ENCODE data around the gene HOXB6.

The HOXB6 gene

GRCh38 chr17:48634493-48635208 is 29.9 kb upstream of the HOXB6 start:
- no peak for DNase-seq (ENCODE audit: low read depth)

DNA sequence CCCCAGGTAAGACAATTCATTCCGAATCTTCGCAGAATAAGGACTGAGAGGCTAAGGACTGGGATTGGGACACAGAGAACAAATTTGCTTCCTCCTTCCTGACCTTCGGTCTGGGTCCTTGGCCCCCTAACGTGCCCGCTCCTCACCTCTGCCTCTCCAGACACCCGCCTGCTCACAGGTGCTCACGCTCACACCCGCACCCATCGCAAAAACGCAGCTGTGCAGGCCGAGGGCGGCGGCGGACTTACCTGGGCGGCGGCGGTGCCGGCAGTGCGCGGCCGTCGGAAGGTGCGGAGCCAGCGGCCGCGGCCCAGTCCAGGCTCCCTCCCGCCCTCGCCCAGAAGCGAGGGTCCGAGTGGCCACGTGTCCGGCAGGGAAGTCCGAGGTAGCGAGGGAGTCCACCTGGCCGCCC is 28.5 kb upstream of the HOXB6 start:
- DNase-seq (ENCODE audit: low read depth) = no peak

GRCh38 chr17:48632579-48633265 is 27.9 kb upstream of the HOXB6 start:
- DNase-seq (ENCODE audit: low read depth) = no peak

GRCh38 chr17:48631693-48632578 is 27.1 kb upstream of the HOXB6 start:
- no peak for DNase-seq (ENCODE audit: low read depth)

- no peak for DNase-seq (ENCODE audit: low read depth)
Measured at GRCh38 chr17:48630925-48631692, 26.3 kb upstream of the HOXB6 start.

GRCh38 chr17:48630009-48630924 is 25.5 kb upstream of the HOXB6 start:
- no peak for DNase-seq (ENCODE audit: low read depth)

- DNase-seq (ENCODE audit: low read depth) = no peak
Measured at GRCh38 chr17:48629411-48629759, 24.6 kb upstream of the HOXB6 start.

DNA sequence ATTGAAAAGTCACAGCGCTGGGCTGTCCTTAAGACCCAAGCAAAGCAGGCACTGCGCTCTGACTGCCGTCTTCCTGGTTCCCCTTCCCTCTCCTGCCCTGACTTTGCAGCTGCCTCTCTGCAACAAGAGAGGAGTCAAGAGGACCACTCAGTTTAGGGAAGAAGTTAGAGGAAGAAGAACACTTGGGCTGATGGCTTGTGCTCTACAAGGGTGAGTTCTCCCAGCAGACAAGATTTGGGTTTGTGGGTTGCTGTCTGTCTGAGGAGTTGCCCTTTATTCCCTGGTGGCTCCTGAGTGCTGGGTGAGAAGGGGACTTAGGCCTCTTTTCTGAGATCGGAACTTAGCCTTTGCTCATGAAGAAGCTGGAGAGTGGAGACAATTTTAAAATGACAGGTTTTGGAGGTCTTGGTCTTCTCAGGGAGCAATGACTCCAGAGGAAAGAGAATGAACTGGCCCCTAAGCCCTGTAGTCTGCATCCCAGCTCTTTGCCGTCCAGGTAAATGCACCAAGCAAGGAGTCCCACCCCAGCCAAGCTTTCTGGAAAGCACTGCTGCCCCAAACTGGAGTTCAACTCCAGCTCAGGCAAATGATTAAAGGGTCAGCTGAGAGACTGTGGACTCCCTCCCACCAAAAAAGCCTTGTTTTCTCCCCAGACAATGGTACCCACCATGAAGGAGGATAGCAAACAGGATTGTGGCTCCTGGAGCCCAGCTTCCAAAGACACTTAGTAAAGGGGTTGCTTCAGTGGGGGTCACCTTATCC is 24.0 kb upstream of the HOXB6 start:
- no peak for DNase-seq (ENCODE audit: low read depth)

GRCh38 chr17:48627623-48628521 is 23.1 kb upstream of the HOXB6 start:
- no peak for DNase-seq (ENCODE audit: low read depth)

DNA sequence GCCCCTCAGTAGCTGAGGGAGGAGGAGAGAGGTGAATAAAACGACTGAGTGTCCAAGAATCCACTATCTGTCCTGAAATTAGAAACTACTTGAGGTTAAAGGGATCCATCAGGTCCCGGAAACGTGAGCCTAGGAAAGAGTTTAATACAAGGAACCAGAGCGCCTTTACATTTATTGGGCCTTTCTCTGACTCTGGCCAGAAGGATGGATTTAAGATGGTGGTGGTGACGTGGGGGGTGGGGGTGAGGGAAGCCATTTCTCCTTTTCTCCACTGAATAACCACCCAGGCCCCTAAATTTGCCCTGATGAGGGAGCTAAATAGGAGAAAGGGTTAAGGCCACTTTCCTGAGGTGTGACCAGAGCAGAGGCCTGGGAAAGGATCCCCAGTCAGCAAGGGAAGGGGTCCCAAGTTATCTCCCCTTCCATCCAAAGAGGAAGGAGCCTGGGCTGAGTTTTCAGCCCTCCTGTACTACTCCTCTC is 22.4 kb upstream of the HOXB6 start:
- no peak for DNase-seq (ENCODE audit: low read depth)

DNA sequence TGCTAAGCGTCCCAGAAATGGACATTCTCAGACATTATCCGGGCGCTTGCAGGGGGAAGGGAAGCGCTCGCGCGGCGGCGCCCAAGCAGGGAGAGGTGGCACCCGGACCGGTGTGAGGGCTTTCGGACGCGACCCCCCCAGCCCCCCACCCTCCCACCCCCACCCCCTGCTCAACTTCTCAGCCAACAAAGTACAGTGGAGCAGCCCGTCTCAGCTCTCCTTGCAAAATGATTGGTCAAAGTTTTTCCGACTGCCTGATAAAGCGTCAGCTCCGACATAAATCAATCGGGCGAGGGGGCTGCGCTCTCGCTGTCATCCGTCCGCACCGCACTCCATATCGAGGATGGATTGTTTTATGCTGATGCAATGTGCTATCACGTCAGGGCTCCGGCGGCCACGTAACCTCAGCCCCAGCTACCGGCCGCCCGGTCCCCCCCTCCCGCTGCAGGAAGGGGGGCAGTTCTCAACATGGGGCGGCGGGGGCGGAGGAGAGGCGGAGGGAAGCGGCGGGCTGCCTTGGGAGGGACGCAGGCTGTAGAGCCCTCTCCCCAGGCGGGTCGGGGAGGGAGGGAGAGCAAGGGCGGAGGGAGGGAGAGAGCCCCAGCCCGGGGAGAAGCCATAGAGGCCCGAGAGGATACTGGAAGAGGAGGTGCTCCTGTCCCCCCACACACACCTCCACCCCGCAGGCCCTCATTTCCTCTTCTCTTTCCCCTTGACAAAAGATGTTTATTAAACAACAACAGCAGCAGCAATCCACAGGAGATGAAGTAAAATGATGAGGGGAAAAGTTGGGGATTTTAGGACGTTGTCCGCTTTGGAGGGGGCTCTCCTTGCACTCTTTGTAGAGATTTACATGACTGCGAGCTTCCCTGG is 21.7 kb upstream of the HOXB6 start, which contains the start of gene HOXB9:
Gene HOXB9 (minus strand): TSS at position 114 of the 873 bp plus-strand sequence. CDS start 89 bp downstream, at position 25.
- DNase-seq (ENCODE audit: low read depth) = no peak

- no peak for DNase-seq (ENCODE audit: low read depth)
Measured at GRCh38 chr17:48625495-48626244, 20.9 kb upstream of the HOXB6 start.

DNA sequence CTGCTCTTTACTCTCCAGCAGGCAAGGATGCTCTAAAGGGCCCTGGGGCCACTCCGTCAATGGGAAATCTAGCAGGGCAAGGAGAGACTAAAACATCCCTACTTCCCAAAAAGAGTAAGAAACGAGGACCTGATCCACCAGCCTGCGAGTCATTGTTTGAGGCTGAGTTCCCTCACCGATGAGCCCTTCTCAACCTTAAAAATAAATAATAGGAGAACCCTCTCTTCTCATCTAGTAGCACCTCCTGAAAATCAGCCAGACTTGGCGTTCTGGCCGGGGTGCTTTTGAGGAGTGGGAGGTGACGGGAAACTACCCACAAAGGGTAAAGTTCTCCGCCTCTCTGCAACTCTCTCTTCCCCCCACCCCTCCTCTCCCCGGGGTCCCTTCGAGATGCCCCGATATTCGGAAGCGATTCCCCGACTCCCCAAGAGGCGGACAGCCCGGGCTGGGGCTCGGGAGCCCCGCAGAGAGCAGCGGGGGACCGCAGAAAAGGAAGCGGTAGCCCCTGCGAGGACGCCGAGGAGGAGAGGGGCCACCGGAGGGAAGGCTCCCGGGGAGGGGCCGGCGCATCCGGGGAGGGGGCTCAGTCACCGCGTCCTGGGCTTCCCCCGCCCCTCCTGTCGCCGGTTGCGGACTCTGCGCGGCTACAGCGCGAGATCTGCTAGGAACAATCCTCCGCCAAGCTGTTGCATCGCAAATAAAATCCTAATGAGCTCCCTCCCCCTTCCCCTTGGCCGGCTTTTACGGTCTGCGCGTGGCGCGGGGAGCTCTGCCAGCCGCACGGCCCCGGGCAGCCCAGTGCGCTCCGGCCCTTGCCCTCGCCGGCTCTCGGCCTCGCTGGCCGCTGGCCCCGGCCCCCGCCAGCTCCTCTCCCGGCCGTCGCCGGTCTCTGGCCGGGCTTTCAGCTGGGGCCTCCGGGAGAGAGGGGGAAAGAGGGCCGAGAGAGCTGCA is 20.0 kb upstream of the HOXB6 start:
- DNase-seq (ENCODE audit: low read depth) = no peak

DNA sequence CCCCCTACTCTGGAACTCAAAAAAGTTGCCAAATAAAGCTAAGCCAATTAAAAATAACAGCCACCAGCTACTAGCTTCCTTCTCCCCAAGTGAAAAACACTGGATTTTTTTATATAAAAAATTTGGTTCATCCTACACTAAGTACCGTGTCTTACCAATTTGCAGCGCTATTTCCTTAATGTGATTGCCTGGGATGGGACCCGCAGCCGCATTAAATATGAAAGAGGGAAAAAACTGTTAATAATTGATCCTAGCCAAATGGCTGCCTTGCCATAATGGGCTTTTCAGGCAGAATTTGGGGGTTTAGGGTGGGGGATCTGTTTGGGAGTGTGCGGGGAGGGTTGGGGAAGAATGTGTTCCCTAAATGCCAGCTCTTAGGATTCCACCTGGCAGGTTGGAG is 19.3 kb upstream of the HOXB6 start:
- no peak for DNase-seq (ENCODE audit: low read depth)

DNA sequence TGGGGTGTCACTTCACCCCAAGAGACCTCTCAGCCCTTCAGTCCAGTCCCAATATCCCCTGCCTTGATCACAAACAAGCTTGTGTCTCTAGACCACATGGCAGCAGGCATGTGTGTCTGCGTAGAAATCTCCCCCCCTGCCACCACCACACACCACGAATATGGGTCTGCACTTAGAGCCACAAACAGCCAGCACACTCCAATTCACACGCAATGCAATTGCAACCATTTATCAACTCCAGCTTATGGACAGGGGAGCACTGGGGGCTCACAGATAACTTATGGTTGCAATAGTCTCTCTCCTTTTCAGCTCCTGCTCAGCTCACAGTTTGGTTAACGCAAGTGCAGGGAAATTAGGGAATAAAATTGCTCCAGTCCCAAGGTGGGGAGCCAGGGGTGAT is 18.8 kb upstream of the HOXB6 start:
- DNase-seq (ENCODE audit: low read depth) = no peak

DNA sequence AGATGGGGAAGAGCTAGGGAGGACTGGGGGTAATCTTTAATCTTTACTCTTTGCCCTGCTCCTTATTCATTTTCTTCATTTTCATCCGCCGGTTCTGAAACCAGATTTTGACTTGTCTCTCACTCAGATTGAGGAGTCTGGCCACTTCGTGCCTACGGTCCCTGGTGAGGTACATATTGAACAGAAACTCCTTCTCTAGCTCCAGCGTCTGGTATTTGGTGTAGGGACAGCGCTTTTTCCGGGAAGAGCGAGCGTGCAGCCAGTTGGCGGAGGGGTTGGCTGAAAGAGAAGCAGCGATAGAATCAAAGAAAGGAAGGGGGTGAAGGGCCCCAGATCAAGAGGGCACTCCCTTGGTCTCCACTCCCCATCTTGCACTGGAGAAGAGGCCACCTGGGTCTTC is 18.1 kb upstream of the HOXB6 start:
- DNase-seq (ENCODE audit: low read depth) = no peak

All from iris pigment epithelial cell (primary cell).